Daoy (cell line): Measurements from ENCODE around the gene FAM120B. TPM values are rescaled to one million over a fixed set of nuclear protein-coding genes. Genes with fewer than 3 reads are reported as not detected.
A peak's percentile ranks its signal among the peaks of the same experiment; 100 is the strongest.
"Not testable (repeated sequence)": the region's sequence is repeated elsewhere in the genome, so short reads cannot be mapped to it uniquely, and the experiment has no call there.

Experiments
- DNase-seq: peaks from one replicate; pipeline ENCODE4 v3.0.0-alpha.2; 2015; ENCODE audit warnings: low read depth
- total RNA-seq: library from RNA; depleted of rRNA; stranded (reverse); fragments of >200 nt; shearing (Covaris generic); gene quantifications from 2 replicates; pipeline ENCODE4 v1.2.3, GENCODE V29; 2014

FAM120B gene
- total RNA-seq, 1 experiment from 2014 or later: 21.8 TPM

- DNase-seq: no peak
These were observed 78.9 kb downstream of the FAM120B start for GRCh38 chr6:170385506-170385905.

GRCh38 chr6:170388113-170388512, 81.6 kb downstream of the FAM120B start:
- DNase-seq: no peak

GRCh38 chr6:170393033-170393432, 86.5 kb downstream of the FAM120B start:
- DNase-seq: no peak

- DNase-seq: no peak
These were observed 87.3 kb downstream of the FAM120B start for GRCh38 chr6:170393807-170394399.

GRCh38 chr6:170394980-170395379, 88.4 kb downstream of the FAM120B start:
- DNase-seq: no peak

- not testable (repeated sequence) for DNase-seq
These were observed 92.3 kb downstream of the FAM120B start for GRCh38 chr6:170398743-170399369.

- DNase-seq: not testable (repeated sequence)
These were observed 93.5 kb downstream of the FAM120B start for GRCh38 chr6:170399955-170400558.

- no peak for DNase-seq
These were observed 95.9 kb downstream of the FAM120B start for GRCh38 chr6:170402318-170403040.

GRCh38 chr6:170403451-170403850, 96.9 kb downstream of the FAM120B start:
- peak; percentile 65 for DNase-seq

GRCh38 chr6:170404036-170404435, 97.5 kb downstream of the FAM120B start:
- no peak for DNase-seq

- DNase-seq: peak; percentile 48
These were observed 98.1 kb downstream of the FAM120B start for GRCh38 chr6:170404697-170405096.

- DNase-seq: peak; percentile 97
These were observed 98.9 kb downstream of the FAM120B start for GRCh38 chr6:170405311-170405975.

GRCh38 chr6:170407200-170407599, 100.6 kb downstream of the FAM120B start:
- DNase-seq: no peak

GRCh38 chr6:170407932-170408331, 101.4 kb downstream of the FAM120B start:
- no peak for DNase-seq

- DNase-seq: not testable (repeated sequence)
These were observed 103.2 kb downstream of the FAM120B start for GRCh38 chr6:170409746-170410145.

- no peak for DNase-seq
These were observed 103.7 kb downstream of the FAM120B start for GRCh38 chr6:170410241-170410640.

GRCh38 chr6:170415318-170415717, 108.8 kb downstream of the FAM120B start:
- no peak for DNase-seq

- DNase-seq: no peak
These were observed 109.7 kb downstream of the FAM120B start for GRCh38 chr6:170416303-170416702.

- DNase-seq: no peak
These were observed 110.5 kb downstream of the FAM120B start for GRCh38 chr6:170416959-170417606.

- DNase-seq: no peak
These were observed 111.3 kb downstream of the FAM120B start for GRCh38 chr6:170417881-170418280.

GRCh38 chr6:170420283-170420682, 113.7 kb downstream of the FAM120B start:
- no peak for DNase-seq
